ENCODE measurements around the gene SPOP. TPM values are rescaled to one million over a fixed set of nuclear protein-coding genes. Genes with fewer than 3 reads are reported as not detected.

The SPOP gene
- total RNA-seq, 4 donors from 2014 or later = 58.1 to 72.6 (median 66.6) TPM

- Histone ChIP-seq H3K27me3 (no peaks in the 10 kb centered on the region), H3K4me1 (peaks cover 0 to 84% (median 25%) of the 10 kb centered on the region in 4 donors), H3K4me3 (no peak overlapping the region), H3K36me3 (no peaks in the 10 kb centered on the region), H3K9me3 (no peaks in the 10 kb centered on the region), H3K27ac (peak overlapping the region in 2 of 4 donors; percentile 7 to 25)
- DNase-seq (ENCODE audit: low spot score in 2 of 2) = no peak
- TF ChIP-seq EP300 (IDR thresholded peaks at IDR 0.05) (no peak), CTCF (IDR thresholded peaks at IDR 0.05) (no peak), POLR2A (IDR thresholded peaks at IDR 0.05) (no peak)
Measured at GRCh38 chr17:49629447-49629846, 48.5 kb downstream of the SPOP start.

- peaks cover 0 to 43% (median 10%) of the 10 kb centered on the region in 4 donors for H3K4me1 ChIP-seq
- no peaks in the 10 kb centered on the region for H3K9me3 ChIP-seq
- TF ChIP-seq EP300 (IDR thresholded peaks at IDR 0.05) (no peak), POLR2A (IDR thresholded peaks at IDR 0.05) (no peak), CTCF (IDR thresholded peaks at IDR 0.05) (no peak)
- no peak overlapping the region for H3K27ac ChIP-seq
- H3K27me3 ChIP-seq = no peaks in the 10 kb centered on the region
- no peak for DNase-seq (ENCODE audit: low spot score in 2 of 2)
- no peak overlapping the region for H3K4me3 ChIP-seq
- peaks cover 0 to 31% (median 5%) of the 10 kb centered on the region in 3 donors for H3K36me3 ChIP-seq
- 45 to 47% methylated on average over 3 of the region's 3 CpGs for WGBS, 2 donors
Measured at GRCh38 chr17:49624896-49625295, 53.0 kb downstream of the SPOP start.

GRCh38 chr17:49621946-49622529 lies 55.9 kb downstream of the SPOP start:
- Histone ChIP-seq H3K27ac (no peak overlapping the region), H3K36me3 (peaks cover 0 to 51% (median 19%) of the 10 kb centered on the region in 3 donors), H3K4me3 (no peak overlapping the region), H3K27me3 (no peaks in the 10 kb centered on the region), H3K4me1 (peaks cover 0 to 24% (median 4%) of the 10 kb centered on the region in 4 donors), H3K9me3 (no peaks in the 10 kb centered on the region)
- DNase-seq (ENCODE audit: low spot score in 2 of 2) = no peak
- TF ChIP-seq CTCF (IDR thresholded peaks at IDR 0.05) = no peak
- TF ChIP-seq EP300 (IDR thresholded peaks at IDR 0.05) = no peak
- TF ChIP-seq POLR2A (IDR thresholded peaks at IDR 0.05) = no peak
- WGBS, 2 donors = 62 to 68% methylated on average over 2 of the region's 2 CpGs

- H3K4me3 ChIP-seq = no peak overlapping the region
- peaks cover 0 to 27% (median 7%) of the 10 kb centered on the region in 4 donors for H3K4me1 ChIP-seq
- no peak overlapping the region for H3K27ac ChIP-seq
- no peak for TF ChIP-seq POLR2A (IDR thresholded peaks at IDR 0.05)
- TF ChIP-seq CTCF (IDR thresholded peaks at IDR 0.05) = no peak
- no peak for TF ChIP-seq EP300 (IDR thresholded peaks at IDR 0.05)
- no peaks in the 10 kb centered on the region for H3K9me3 ChIP-seq
- peaks cover 0 to 51% (median 19%) of the 10 kb centered on the region in 3 donors for H3K36me3 ChIP-seq
- DNase-seq (ENCODE audit: low spot score in 2 of 2) = no peak
- no peaks in the 10 kb centered on the region for H3K27me3 ChIP-seq
Measured at GRCh38 chr17:49621420-49621819, 56.5 kb downstream of the SPOP start.

GRCh38 chr17:49618028-49618611 lies 59.8 kb downstream of the SPOP start:
- Histone ChIP-seq H3K4me1 (peaks cover 0 to 30% (median 11%) of the 10 kb centered on the region in 4 donors), H3K9me3 (no peaks in the 10 kb centered on the region), H3K27me3 (no peaks in the 10 kb centered on the region), H3K36me3 (peaks cover 0 to 59% (median 19%) of the 10 kb centered on the region in 3 donors), H3K27ac (peak overlapping the region in 1 of 4 donors; percentile 60), H3K4me3 (no peak overlapping the region)
- WGBS, 2 donors = 79 to 80% methylated on average over 3 of the region's 3 CpGs
- no peak for DNase-seq (ENCODE audit: low spot score in 2 of 2)
- TF ChIP-seq EP300 (IDR thresholded peaks at IDR 0.05) (no peak), CTCF (IDR thresholded peaks at IDR 0.05) (no peak), POLR2A (IDR thresholded peaks at IDR 0.05) (no peak)
